SK-N-MC (cell line): ENCODE measurements around the gene MTG2.

Experiments used
- EZH2 ChIP-seq: fragments of 200-600 bp; sonication (generic); IDR thresholded peaks from one replicate; pipeline ENCODE4 v1.6.1; 2017; ENCODE audit warnings: antibody characterized with exemption
- FOXP2 ChIP-seq: optimal IDR thresholded peaks from 2 replicates; pipeline ENCODE3; 2011; ENCODE audit warnings: mild to moderate bottlenecking, moderate library complexity; ENCODE audit not compliant: insufficient read depth; ENCODE audit errors: extremely low read length, control extremely low read depth
- POLR2AphosphoS5 ChIP-seq: IDR thresholded peaks from 2 replicates; pipeline ENCODE4 v1.6.1; 2012; ENCODE audit warnings: mild to moderate bottlenecking, low read depth, low read length, borderline replicate concordance

GRCh38 chr20:62139636-62140035 lies 43.2 kb upstream of the MTG2 start:
- TF ChIP-seq POLR2AphosphoS5 (no peak), EZH2 (no peak), FOXP2 (no peak)
